Left renal pelvis (tissue), 4 donors: ENCODE measurements around the gene ASB18. TPM values are rescaled to one million over a fixed set of nuclear protein-coding genes. Genes with fewer than 3 reads are reported as not detected.

Experiments used
- DNase-seq, 4 donors: peaks; one replicate each; pipeline ENCODE4 v3.0.0-alpha.2; 2013; ENCODE audit warnings: low read depth in 4 of 4, low spot score in 3 of 4
- polyA plus RNA-seq, 4 donors: library from polyadenylated mRNA; unstranded; fragments of 120-200 nt; gene quantifications; one replicate each; pipeline ENCODE4 v1.2.1, GENCODE V29; 2013; ENCODE audit not compliant: insufficient read length in 4 of 4

The ASB18 gene
- polyA plus RNA-seq, 4 donors: 0.09 to 0.17 TPM; not detected in 2

DNA sequence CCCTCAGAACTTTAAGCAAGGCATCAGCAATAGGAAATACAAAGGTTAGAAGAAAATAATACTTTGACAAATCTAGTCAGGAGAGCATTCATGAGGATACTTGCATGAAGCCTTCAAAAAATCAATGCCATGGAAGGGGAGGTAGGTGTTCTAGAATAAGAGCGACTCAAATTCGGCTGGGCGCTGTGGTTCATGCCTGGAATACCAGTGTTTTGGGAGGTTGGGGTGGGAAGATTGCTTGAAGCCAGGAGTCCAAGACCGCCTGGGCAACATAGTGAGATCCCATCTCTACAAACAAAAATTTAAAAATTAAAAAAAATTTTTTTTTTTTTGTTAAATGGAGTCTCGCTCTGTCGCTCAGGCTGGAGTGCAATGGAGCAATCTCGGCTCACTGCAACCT is 117.8 kb downstream of the ASB18 start:
- DNase-seq: no peak

- no peak for DNase-seq
Measured at GRCh38 chr2:236143811-236144210, 120.4 kb downstream of the ASB18 start.

Other genes starting within 250 kb of the ASB18 start
- under 1 TPM; 0.17 to 0.87 (median 0.67) TPM for gene GBX2, start 96.0 kb downstream of the ASB18 start, polyA plus RNA-seq